ENCODE results near the gene PPP3R1.

DNA sequence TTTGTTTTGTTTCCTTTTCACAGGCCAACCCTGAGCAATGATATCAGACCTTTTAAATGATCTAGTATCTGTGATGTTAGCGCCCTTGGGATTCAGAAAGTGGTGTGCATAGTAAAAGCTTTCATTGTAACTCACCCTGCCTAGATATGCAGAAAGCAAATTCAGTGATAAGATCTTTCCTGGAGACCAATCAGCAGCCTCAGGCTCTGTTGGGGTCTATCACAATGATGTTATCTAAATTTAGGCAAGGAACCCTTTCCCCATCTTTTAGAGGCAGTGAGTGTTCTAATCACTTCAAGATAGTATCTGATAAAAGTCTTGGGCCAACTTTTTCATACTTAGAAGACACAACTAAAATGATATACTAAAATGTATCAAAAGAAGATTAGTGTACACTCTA lies 118.2 kb downstream of the PPP3R1 start:
- no peak for TF ChIP-seq POLR2AphosphoS5 (IDR thresholded peaks at IDR 0.05; ENCODE audit: low read depth, low read length)
- TF ChIP-seq POLR2A (IDR thresholded peaks at IDR 0.05; ENCODE audit: low read depth, low read length): no peak

Data from GM12892 (cell line).